Stimulated activated CD8-positive, alpha-beta memory T cell treated with anti-CD3 and anti-CD28 coated beads, Interleukin-4, amount 100 ng/mL, for 4 hours (primary cell): ENCODE data around the gene GAMT.
"Not testable (repeated sequence)": the region's sequence is repeated elsewhere in the genome, so short reads cannot be mapped to it uniquely, and the experiment has no call there.

Experiments
- DNase-seq, 2 donors: peaks; one replicate each; pipeline ENCODE4 v3.0.0-alpha.2; 2020; ENCODE audit warnings: low read depth in 2 of 2, low spot score in 1 of 2

GAMT gene

GRCh38 chr19:1434040-1434366 lies 32.7 kb upstream of the GAMT start:
- no peak for DNase-seq

GRCh38 chr19:1433119-1434039 lies 32.0 kb upstream of the GAMT start:
- no peak for DNase-seq

GRCh38 chr19:1432507-1432887 lies 31.2 kb upstream of the GAMT start:
- no peak for DNase-seq

GRCh38 chr19:1431759-1432506 lies 30.6 kb upstream of the GAMT start:
- DNase-seq, result no peak

- DNase-seq, result no peak
These were observed 28.9 kb upstream of the GAMT start for GRCh38 chr19:1430246-1430645.

GRCh38 chr19:1429750-1430149 lies 28.4 kb upstream of the GAMT start:
- no peak for DNase-seq

GRCh38 chr19:1428738-1429391 lies 27.5 kb upstream of the GAMT start:
- no peak for DNase-seq

GRCh38 chr19:1427221-1427920 lies 26.0 kb upstream of the GAMT start:
- DNase-seq, result no peak

- no peak for DNase-seq
These were observed 25.4 kb upstream of the GAMT start for GRCh38 chr19:1426736-1427135.

- no peak for DNase-seq
These were observed 24.6 kb upstream of the GAMT start for GRCh38 chr19:1425902-1426301.

GRCh38 chr19:1425102-1425837 lies 23.9 kb upstream of the GAMT start:
- no peak for DNase-seq

- no peak for DNase-seq
These were observed 23.0 kb upstream of the GAMT start for GRCh38 chr19:1424192-1424955.

- DNase-seq, result no peak
These were observed 22.3 kb upstream of the GAMT start for GRCh38 chr19:1423436-1424191.

GRCh38 chr19:1422943-1423342 lies 21.6 kb upstream of the GAMT start:
- DNase-seq, result no peak

- no peak for DNase-seq
These were observed 21.0 kb upstream of the GAMT start for GRCh38 chr19:1422360-1422759.

- no peak for DNase-seq
These were observed 20.6 kb upstream of the GAMT start for GRCh38 chr19:1421958-1422305.

- DNase-seq, result no peak
These were observed 20.0 kb upstream of the GAMT start for GRCh38 chr19:1421218-1421957.

GRCh38 chr19:1420590-1420989 lies 19.2 kb upstream of the GAMT start:
- no peak for DNase-seq

GRCh38 chr19:1420085-1420484 lies 18.7 kb upstream of the GAMT start:
- DNase-seq, result not testable (repeated sequence)
